SU-DHL-6 (cell line): ENCODE results near the gene ANXA9.

ENCODE experiments used
- H2AFZ ChIP-seq: fragments of 200-600 bp; sonication (generic); 2 replicates; pipeline ENCODE4 v1.6.1; 2014; ENCODE audit warnings: low read depth, mild to moderate bottlenecking, moderate library complexity, mixed read lengths, antibody characterized with exemption, low read length; ENCODE audit not compliant: severe bottlenecking
- H3F3A ChIP-seq: fragments of 200-600 bp; shearing (Covaris generic); 2 replicates; pipeline ENCODE4 v1.6.0; 2016; ENCODE audit warnings: antibody characterized with exemption, mild to moderate bottlenecking; ENCODE audit not compliant: insufficient read depth
- H3K27ac ChIP-seq: fragments of 200-600 bp; sonication (generic); 2 replicates; pipeline ENCODE4 v1.5.1; 2016; ENCODE audit warnings: low read depth, mild to moderate bottlenecking, low read length, moderate library complexity, mixed read lengths
- H3K27me3 ChIP-seq: fragments of 200-600 bp; sonication (generic), shearing (Covaris generic); 2 replicates; pipeline ENCODE4 v1.6.0; 2014; ENCODE audit warnings: mild to moderate bottlenecking, low read length
- H3K36me3 ChIP-seq: fragments of 200-600 bp; sonication (generic); 2 replicates; pipeline ENCODE4 v1.6.1; 2014; ENCODE audit warnings: mild to moderate bottlenecking, low read length, mixed read lengths
- H3K4me2 ChIP-seq: fragments of 300-600, 200-600 bp; shearing (Covaris generic), sonication (generic); 2 replicates; pipeline ENCODE4 v1.6.0; 2014; ENCODE audit warnings: low read length, low read depth, mild to moderate bottlenecking; ENCODE audit not compliant: poor library complexity, severe bottlenecking
- H3K4me3 ChIP-seq: fragments of 200-600 bp; sonication (generic); 2 replicates; pipeline ENCODE4 v1.5.1; 2014; ENCODE audit warnings: antibody characterized with exemption, low read length, mild to moderate bottlenecking, mixed read lengths; ENCODE audit not compliant: insufficient read depth, poor library complexity, severe bottlenecking
- H3K79me2 ChIP-seq: fragments of 200-600 bp; sonication (generic); 2 replicates; pipeline ENCODE4 v1.6.1; 2014; ENCODE audit warnings: mild to moderate bottlenecking, low read length, moderate library complexity; ENCODE audit not compliant: insufficient read depth
- H3K9ac ChIP-seq: fragments of 200-600 bp; sonication (generic); 2 replicates; pipeline ENCODE4 v1.7.0; 2014; ENCODE audit warnings: mild to moderate bottlenecking, low read length
- H3K9me2 ChIP-seq: fragments of 200-600 bp; sonication (generic); replicated peaks from 2 replicates; pipeline ENCODE4 v1.6.1; 2014; ENCODE audit warnings: low read length; ENCODE audit not compliant: insufficient read depth
- H3K9me3 ChIP-seq: fragments of 200-600 bp; sonication (generic); 2 replicates; pipeline ENCODE4 v1.6.1; 2014; ENCODE audit warnings: low read length, mixed read lengths; ENCODE audit not compliant: insufficient read depth
- H4K20me1 ChIP-seq: fragments of 200-600 bp; sonication (generic); 2 replicates; pipeline ENCODE4 v1.6.1; 2014; ENCODE audit warnings: low read depth, mild to moderate bottlenecking, antibody characterized with exemption, low read length, moderate library complexity, mixed read lengths
- EZH2phosphoT487 ChIP-seq: fragments of 200-600 bp; sonication (generic), shearing (Covaris generic); conservative IDR thresholded peaks from 2 replicates; pipeline ENCODE4 v1.6.1; 2018; ENCODE audit warnings: mild to moderate bottlenecking, antibody characterized with exemption, low read length, moderate library complexity, mixed read lengths
- TF ChIP-seq, protein P1 (sequence below): fragments of 200-600 bp; sonication (generic); IDR thresholded peaks from one replicate; pipeline ENCODE4 v1.5.1; 2017; ENCODE audit warnings: antibody characterized with exemption, mild to moderate bottlenecking, low read length, moderate library complexity; ENCODE audit not compliant: insufficient read depth, poor library complexity, severe bottlenecking

Gene ANXA9

DNA sequence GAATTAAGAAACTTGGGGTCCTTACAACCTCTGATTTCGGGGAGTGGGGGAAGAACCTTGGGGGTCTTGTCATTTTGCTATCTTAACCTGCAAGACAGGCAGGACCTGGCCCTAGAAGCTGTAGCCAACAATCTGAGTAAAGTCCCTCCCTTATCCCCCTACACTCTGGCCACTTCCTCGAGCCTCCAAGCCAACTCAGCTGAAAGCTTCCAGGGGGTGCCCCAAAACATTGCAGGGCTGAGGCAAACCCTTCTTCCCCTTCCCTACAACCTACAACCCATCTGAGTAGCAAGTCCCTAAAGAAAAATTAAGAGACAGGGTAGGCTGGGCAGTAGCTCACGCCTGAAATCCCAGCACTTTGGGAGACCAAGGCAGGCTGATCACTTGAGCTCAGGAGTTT is 12.5 kb upstream of the ANXA9 start:
- H3K4me2 ChIP-seq, result no peak overlapping the region

DNA sequence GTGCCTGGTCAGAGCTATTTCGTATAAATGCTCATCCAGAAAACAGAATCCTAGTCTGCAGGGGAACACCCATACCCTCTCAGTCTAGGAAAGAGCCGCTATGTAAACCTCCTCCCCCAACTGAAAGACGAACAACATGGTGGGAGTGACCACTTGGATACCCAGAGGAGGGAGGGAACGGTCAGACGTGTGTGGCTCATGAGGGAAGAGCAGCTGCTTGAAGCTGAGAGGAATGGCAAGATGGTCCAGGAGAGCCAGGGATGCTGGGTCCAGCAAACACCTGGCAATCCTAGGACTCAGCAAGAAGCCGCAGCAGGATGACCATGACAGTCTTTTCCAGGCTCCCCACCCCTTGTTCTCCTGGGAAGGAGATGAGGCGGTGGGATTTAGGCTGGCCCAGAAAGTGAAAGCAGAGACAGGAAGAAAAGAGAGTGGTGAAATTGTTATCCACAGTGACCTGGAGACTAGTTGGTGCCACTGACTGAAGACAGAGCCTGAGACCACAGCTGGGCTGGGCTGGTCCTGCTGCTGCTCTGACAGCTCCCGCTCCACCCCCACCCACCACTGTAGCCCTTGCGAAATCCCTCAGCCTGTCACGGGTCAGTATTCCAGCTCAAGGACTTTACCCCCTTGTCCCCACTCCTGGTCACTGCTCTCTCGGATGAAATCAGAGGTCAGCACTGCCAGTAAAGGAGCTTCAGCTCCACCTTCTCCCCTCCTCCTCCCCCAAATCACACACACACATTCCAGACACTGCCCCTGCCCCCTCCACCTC is 11.1 kb upstream of the ANXA9 start:
- Histone ChIP-seq H2AFZ (no peak overlapping the region), H3F3A (peaks cover 16% of the 10 kb centered on the region), H3K9me2 (no peaks in the 10 kb centered on the region), H4K20me1 (no peaks in the 10 kb centered on the region), H3K27me3 (no peaks in the 10 kb centered on the region), H3K9me3 (no peaks in the 10 kb centered on the region), H3K27ac (no peak overlapping the region), H3K36me3 (no peaks in the 10 kb centered on the region), H3K9ac (no peak overlapping the region), H3K4me3 (no peak overlapping the region), H3K4me2 (no peak overlapping the region), H3K79me2 (peaks cover 47% of the 10 kb centered on the region)
- TF ChIP-seq EZH2phosphoT487, result no peak
- TF ChIP-seq, protein P1, sequence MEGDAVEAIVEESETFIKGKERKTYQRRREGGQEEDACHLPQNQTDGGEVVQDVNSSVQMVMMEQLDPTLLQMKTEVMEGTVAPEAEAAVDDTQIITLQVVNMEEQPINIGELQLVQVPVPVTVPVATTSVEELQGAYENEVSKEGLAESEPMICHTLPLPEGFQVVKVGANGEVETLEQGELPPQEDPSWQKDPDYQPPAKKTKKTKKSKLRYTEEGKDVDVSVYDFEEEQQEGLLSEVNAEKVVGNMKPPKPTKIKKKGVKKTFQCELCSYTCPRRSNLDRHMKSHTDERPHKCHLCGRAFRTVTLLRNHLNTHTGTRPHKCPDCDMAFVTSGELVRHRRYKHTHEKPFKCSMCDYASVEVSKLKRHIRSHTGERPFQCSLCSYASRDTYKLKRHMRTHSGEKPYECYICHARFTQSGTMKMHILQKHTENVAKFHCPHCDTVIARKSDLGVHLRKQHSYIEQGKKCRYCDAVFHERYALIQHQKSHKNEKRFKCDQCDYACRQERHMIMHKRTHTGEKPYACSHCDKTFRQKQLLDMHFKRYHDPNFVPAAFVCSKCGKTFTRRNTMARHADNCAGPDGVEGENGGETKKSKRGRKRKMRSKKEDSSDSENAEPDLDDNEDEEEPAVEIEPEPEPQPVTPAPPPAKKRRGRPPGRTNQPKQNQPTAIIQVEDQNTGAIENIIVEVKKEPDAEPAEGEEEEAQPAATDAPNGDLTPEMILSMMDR, result no peak

More for the DNA sequence above, 12.5 kb upstream of the ANXA9 start:
- Histone ChIP-seq H3K9ac (no peak overlapping the region), H3F3A (peaks cover 13% of the 10 kb centered on the region; the same call in 1 of the 2 replicates), H3K4me3 (no peak overlapping the region), H4K20me1 (no peaks in the 10 kb centered on the region), H3K9me2 (no peaks in the 10 kb centered on the region), H3K27me3 (no peaks in the 10 kb centered on the region), H3K9me3 (no peaks in the 10 kb centered on the region), H3K36me3 (peaks cover 3% of the 10 kb centered on the region; the same call in 1 of the 2 replicates), H3K27ac (no peak overlapping the region), H2AFZ (no peak overlapping the region), H3K79me2 (peaks cover 47% of the 10 kb centered on the region)
- TF ChIP-seq, protein P1, result no peak
- no peak for TF ChIP-seq EZH2phosphoT487

DNA sequence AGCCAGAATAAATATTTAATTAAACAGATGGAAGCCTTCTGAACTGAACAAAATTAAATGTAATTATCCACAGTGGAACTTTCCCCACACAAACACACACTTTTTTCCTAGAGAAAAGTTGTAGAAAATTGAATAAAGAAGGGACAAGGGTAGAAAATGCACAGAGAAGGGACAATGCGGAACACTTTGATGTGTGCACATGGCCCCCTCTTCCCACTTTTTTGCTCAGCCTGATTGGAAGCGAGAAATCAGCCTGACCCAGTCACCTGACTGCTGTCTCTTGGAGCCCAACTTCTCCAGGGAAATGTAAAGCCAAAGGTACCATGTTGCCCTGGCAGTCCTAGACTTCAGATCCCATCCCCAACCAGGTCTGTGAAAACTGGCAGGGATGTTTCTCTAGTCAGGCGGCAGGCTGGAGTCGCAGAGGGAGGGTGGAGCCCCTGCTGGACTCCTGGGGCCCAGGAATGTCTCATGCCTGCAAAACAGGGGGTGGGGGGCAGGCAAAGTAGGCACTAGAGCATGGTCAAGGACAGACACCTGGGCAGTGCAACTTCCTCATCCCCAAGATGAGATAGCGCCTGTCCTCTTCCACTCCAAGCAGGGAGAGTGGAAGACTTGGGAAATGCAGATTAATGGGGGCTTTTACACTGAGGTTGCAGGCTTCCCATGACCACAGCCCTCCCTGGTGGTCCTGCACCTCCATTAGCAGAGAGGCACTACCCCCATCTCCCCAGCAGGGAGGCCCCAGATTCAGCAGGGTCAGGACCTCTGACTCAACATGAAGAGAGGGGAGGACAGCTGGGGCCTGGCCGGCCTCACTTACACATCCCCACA is 10.3 kb upstream of the ANXA9 start:
- H3K27me3 ChIP-seq, result no peaks in the 10 kb centered on the region
- TF ChIP-seq, protein P1, result no peak
- no peak for TF ChIP-seq EZH2phosphoT487
- peaks cover 47% of the 10 kb centered on the region for H3K79me2 ChIP-seq
- peak overlapping the region; percentile 90 for H3K4me2 ChIP-seq
- no peak overlapping the region for H3K4me3 ChIP-seq
- no peak overlapping the region for H3K27ac ChIP-seq
- no peak overlapping the region for H2AFZ ChIP-seq
- no peaks in the 10 kb centered on the region for H3K36me3 ChIP-seq
- H3K9me2 ChIP-seq, result no peaks in the 10 kb centered on the region
- peak overlapping the region; percentile 82; the same call in 1 of the 2 replicates for H3K9ac ChIP-seq
- no peaks in the 10 kb centered on the region for H3K9me3 ChIP-seq
- H4K20me1 ChIP-seq, result no peaks in the 10 kb centered on the region
- peaks cover 18% of the 10 kb centered on the region for H3F3A ChIP-seq
